ENCODE results near the gene LMX1B.
A peak's percentile ranks its signal among the peaks of the same experiment; 100 is the strongest.

Gene LMX1B

GRCh38 chr9:126605792-126606482, 7.8 kb upstream of the LMX1B start:
- no peak for DNase-seq

- no peak for DNase-seq
Observed at GRCh38 chr9:126606483-126606870, 7.3 kb upstream of the LMX1B start.

- no peak for DNase-seq
Observed at GRCh38 chr9:126607086-126607485, 6.6 kb upstream of the LMX1B start.

- DNase-seq = no peak
Observed at GRCh38 chr9:126607731-126608130, 6.0 kb upstream of the LMX1B start.

- DNase-seq = no peak
Observed at GRCh38 chr9:126608551-126608950, 5.2 kb upstream of the LMX1B start.

GRCh38 chr9:126609191-126609590, 4.5 kb upstream of the LMX1B start:
- no peak for DNase-seq

- no peak for DNase-seq
Observed at GRCh38 chr9:126609711-126610388, 3.9 kb upstream of the LMX1B start.

GRCh38 chr9:126611193-126611591, 2.5 kb upstream of the LMX1B start:
- DNase-seq = no peak

- peak; percentile 61 for DNase-seq
Observed at GRCh38 chr9:126611592-126612325, 2.0 kb upstream of the LMX1B start.

- DNase-seq = no peak
Observed at GRCh38 chr9:126612326-126612812, 1.4 kb upstream of the LMX1B start.

- no peak for DNase-seq
Observed at GRCh38 chr9:126612813-126613641, 701 bp upstream of the LMX1B start.

- no peak for DNase-seq
Observed at GRCh38 chr9:126614088-126614454, 343 bp downstream of the LMX1B start.

- no peak for DNase-seq
Observed at GRCh38 chr9:126614455-126615244, 922 bp downstream of the LMX1B start.

GRCh38 chr9:126615245-126615790, 1.6 kb downstream of the LMX1B start:
- DNase-seq = no peak

- no peak for DNase-seq
Observed at GRCh38 chr9:126615791-126616447, 2.2 kb downstream of the LMX1B start.

- DNase-seq = no peak
Observed at GRCh38 chr9:126616521-126616976, 2.8 kb downstream of the LMX1B start.

- no peak for DNase-seq
Observed at GRCh38 chr9:126617003-126617822, 3.5 kb downstream of the LMX1B start.

GRCh38 chr9:126617823-126618165, 4.1 kb downstream of the LMX1B start:
- DNase-seq = no peak

- no peak for DNase-seq
Observed at GRCh38 chr9:126618190-126618584, 4.5 kb downstream of the LMX1B start.

- DNase-seq = no peak
Observed at GRCh38 chr9:126618585-126619360, 5.0 kb downstream of the LMX1B start.
